Measurements from ENCODE around the gene CTDNEP1. TPM values are rescaled to one million over a fixed set of nuclear protein-coding genes. Genes with fewer than 3 reads are reported as not detected.

The CTDNEP1 gene
- total RNA-seq, 2 donors from 2014 or later = 171 to 179 TPM

DNA sequence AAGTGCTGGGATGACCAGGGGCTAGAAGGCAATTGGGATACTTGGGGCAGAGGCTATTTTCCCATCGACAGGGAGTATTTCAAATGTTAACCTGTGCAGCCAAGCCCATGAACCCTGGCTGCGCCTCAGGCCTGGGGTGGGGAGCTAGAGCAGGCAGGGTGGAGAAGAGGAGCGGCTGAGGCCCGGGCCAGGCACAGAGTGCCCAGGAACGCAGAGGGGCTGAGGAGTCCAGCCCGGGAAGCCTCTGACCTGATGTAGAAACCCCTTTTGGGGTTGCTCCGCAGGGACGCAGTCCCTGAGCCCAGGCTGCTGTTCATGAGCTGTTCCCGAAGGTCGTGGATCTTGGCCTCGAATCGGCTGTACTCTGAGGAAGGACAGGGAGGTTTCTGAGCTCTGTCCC is 55.6 kb downstream of the CTDNEP1 start:
- ATAC-seq (no peak), DNase-seq (ENCODE audit: low spot score in 2 of 2) (no peak)
- H3K27ac Mint-ChIP-seq = no peak overlapping the region
- no peaks in the 10 kb centered on the region for H3K9me3 Mint-ChIP-seq
- H3K36me3 Mint-ChIP-seq = no peaks in the 10 kb centered on the region

Other genes starting within 250 kb of the CTDNEP1 start
- 100 to 1,000 TPM; 127 to 217 TPM for gene RNASEK, start 239.1 kb downstream of the CTDNEP1 start, total RNA-seq
- under 1 TPM; 0.59 to 0.86 TPM for gene BCL6B, start 228.7 kb downstream of the CTDNEP1 start, total RNA-seq
- 10 to 100 TPM in 1 of 2 donors, 1 to 10 TPM in 1; 5.0 to 10.5 TPM for gene SLC16A13, start 215.7 kb downstream of the CTDNEP1 start, total RNA-seq
- 1 to 10 TPM in 1 of 2 donors, under 1 TPM in 1; 0.30 to 1.1 TPM for gene SLC16A11, start 207.6 kb downstream of the CTDNEP1 start, total RNA-seq
- not detected for gene CLEC10A, start 171.5 kb downstream of the CTDNEP1 start, total RNA-seq
- not detected for gene ASGR2, start 136.9 kb downstream of the CTDNEP1 start, total RNA-seq
- gene ASGR1, start 72.4 kb downstream of the CTDNEP1 start, total RNA-seq = 1 to 10 TPM; 2.0 to 3.9 TPM
- 10 to 100 TPM; 20.1 to 27.1 TPM for gene DLG4, start 31.9 kb downstream of the CTDNEP1 start, total RNA-seq
- 100 to 1,000 TPM; 360 to 445 TPM for gene ACADVL, start 31.8 kb downstream of the CTDNEP1 start, total RNA-seq
- gene DVL2, start 17.2 kb downstream of the CTDNEP1 start, total RNA-seq = 10 to 100 TPM; 56.2 to 73.4 TPM
- 10 to 100 TPM; 25.9 to 52.4 TPM for gene PHF23, start 12.3 kb downstream of the CTDNEP1 start, total RNA-seq
- 100 to 1,000 TPM; 167 to 298 TPM for gene GABARAP, start 9.3 kb downstream of the CTDNEP1 start, total RNA-seq
- gene ELP5, start 481 bp upstream of the CTDNEP1 start, total RNA-seq = 10 to 100 TPM; 45.6 to 62.3 TPM
- gene CLDN7, start 10.7 kb upstream of the CTDNEP1 start, total RNA-seq = 1 to 10 TPM in 1 of 2 donors, under 1 TPM in 1; 0.55 to 1.5 TPM
- under 1 TPM in 1 of 2 donors, not detected in 1; 0.51 TPM for gene SLC2A4, start 30.0 kb upstream of the CTDNEP1 start, total RNA-seq
- 1 to 10 TPM in 1 of 2 donors, under 1 TPM in 1; 0.18 to 1.7 TPM for gene YBX2, start 42.9 kb upstream of the CTDNEP1 start, total RNA-seq
- 100 to 1,000 TPM; 493 to 836 TPM for gene EIF5A, start 55.9 kb upstream of the CTDNEP1 start, total RNA-seq
- gene GPS2, start 63.6 kb upstream of the CTDNEP1 start, total RNA-seq = 10 to 100 TPM; 36.3 to 48.6 TPM
- gene NEURL4, start 77.6 kb upstream of the CTDNEP1 start, total RNA-seq = 10 to 100 TPM; 24.8 to 32.7 TPM
- 100 to 1,000 TPM; 400 to 610 TPM for gene ACAP1, start 84.8 kb upstream of the CTDNEP1 start, total RNA-seq
- 10 to 100 TPM in 1 of 2 donors, 1 to 10 TPM in 1; 3.6 to 10.1 TPM for gene KCTD11, start 100.4 kb upstream of the CTDNEP1 start, total RNA-seq
- gene TMEM95, start 103.4 kb upstream of the CTDNEP1 start, total RNA-seq = under 1 TPM in 1 of 2 donors, not detected in 1; 0.21 TPM
- gene TNK1, start 129.4 kb upstream of the CTDNEP1 start, total RNA-seq = 1 to 10 TPM; 2.7 to 5.3 TPM
- gene PLSCR3, start 142.8 kb upstream of the CTDNEP1 start, total RNA-seq = 10 to 100 TPM; 58.2 to 77.5 TPM
- 100 to 1,000 TPM in 1 of 2 donors, 10 to 100 TPM in 1; 78.9 to 114 TPM for gene TMEM256, start 152.4 kb upstream of the CTDNEP1 start, total RNA-seq
- gene NLGN2, start 156.1 kb upstream of the CTDNEP1 start, total RNA-seq = 10 to 100 TPM; 14.5 to 15.8 TPM
- not detected for gene SPEM1, start 168.6 kb upstream of the CTDNEP1 start, total RNA-seq
- under 1 TPM in 1 of 2 donors, not detected in 1; 0.14 TPM for gene SPEM2, start 173.9 kb upstream of the CTDNEP1 start, total RNA-seq
- gene SPEM3, start 177.1 kb upstream of the CTDNEP1 start, total RNA-seq = not detected
- 10 to 100 TPM in 1 of 2 donors, 1 to 10 TPM in 1; 9.2 to 13.2 TPM for gene TMEM102, start 183.7 kb upstream of the CTDNEP1 start, total RNA-seq
- gene FGF11, start 187.8 kb upstream of the CTDNEP1 start, total RNA-seq = 10 to 100 TPM in 1 of 2 donors, 1 to 10 TPM in 1; 2.6 to 35.5 TPM
- gene CHRNB1, start 193.3 kb upstream of the CTDNEP1 start, total RNA-seq = 10 to 100 TPM; 12.1 to 17.6 TPM
- gene ZBTB4, start 227.9 kb upstream of the CTDNEP1 start, total RNA-seq = 10 to 100 TPM; 21.8 to 26.5 TPM
- not detected for gene SLC35G6, start 229.7 kb upstream of the CTDNEP1 start, total RNA-seq
- gene POLR2A, start 232.6 kb upstream of the CTDNEP1 start, total RNA-seq = 100 to 1,000 TPM; 280 to 333 TPM